Neuronal stem cell (in vitro differentiated cells): Measurements from ENCODE around the gene HIKESHI.

ENCODE experiments used
- DNase-seq: peaks from one replicate; pipeline ENCODE4 v3.0.0-alpha.2; 2013; ENCODE audit warnings: low spot score
- H2AFZ ChIP-seq: one replicate; pipeline ENCODE4 v1.6.1; 2013; ENCODE audit warnings: mild to moderate bottlenecking, low read length, inconsistent platforms
- H2AK5ac ChIP-seq: 2 replicates; pipeline ENCODE4 v1.6.1; 2013; ENCODE audit warnings: low read depth, mild to moderate bottlenecking, inconsistent platforms, low read length, moderate library complexity, mixed read lengths
- H2BK120ac ChIP-seq: 2 replicates; pipeline ENCODE4 v1.6.1; 2013; ENCODE audit warnings: low read depth, mild to moderate bottlenecking, inconsistent platforms, low read length, moderate library complexity, mixed read lengths
- H2BK12ac ChIP-seq: one replicate; pipeline ENCODE4 v1.6.1; 2013; ENCODE audit warnings: low read length, inconsistent platforms
- H2BK15ac ChIP-seq: 2 replicates; pipeline ENCODE4 v1.6.1; 2013; ENCODE audit warnings: mild to moderate bottlenecking, low read length, inconsistent platforms, mixed read lengths
- H2BK5ac ChIP-seq: one replicate; pipeline ENCODE4 v1.6.1; 2013; ENCODE audit warnings: inconsistent platforms, mild to moderate bottlenecking, low read length, moderate library complexity
- H3K14ac ChIP-seq: one replicate; pipeline ENCODE4 v1.6.1; 2013; ENCODE audit warnings: low read length, inconsistent platforms
- H3K18ac ChIP-seq: 2 replicates; pipeline ENCODE4 v1.6.1; 2013; ENCODE audit warnings: low read length, inconsistent platforms
- H3K23ac ChIP-seq: 2 replicates; pipeline ENCODE4 v1.6.1; 2013; ENCODE audit warnings: low read depth, mild to moderate bottlenecking, mixed read lengths, low read length, inconsistent platforms; ENCODE audit not compliant: poor library complexity
- H3K27ac ChIP-seq: replicated peaks from 3 replicates; pipeline ENCODE4 v1.5.1; 2013; ENCODE audit warnings: low read length, inconsistent platforms
- H3K27me3 ChIP-seq, 3 experiments: 2 replicates each; pipeline ENCODE4 v1.6.1; 2013; ENCODE audit warnings: low read length in 3 of 3, mild to moderate bottlenecking in 2 of 3, inconsistent platforms in 1 of 3, low read depth in 1 of 3, mixed read lengths in 1 of 3, moderate library complexity in 1 of 3; ENCODE audit not compliant: control insufficient read depth in 3 of 3, insufficient read depth in 3 of 3
- H3K36me3 ChIP-seq, 2 donors: replicated peaks in 1 of 2; 2 replicates each; pipeline ENCODE4 v1.6.1; 2013; ENCODE audit warnings: low read length in 2 of 2; ENCODE audit not compliant: control insufficient read depth in 2 of 2, insufficient read depth in 2 of 2
- H3K4ac ChIP-seq: 2 replicates; pipeline ENCODE4 v1.6.1; 2013; ENCODE audit warnings: inconsistent platforms, mild to moderate bottlenecking, low read length, moderate library complexity
- H3K4me1 ChIP-seq, 2 donors: 1 replicate in 1 of 2; 2 replicates in 1 of 2; pipeline ENCODE4 v1.6.1; 2013; ENCODE audit warnings: low read length in 2 of 2, low read depth in 1 of 2; ENCODE audit not compliant: control insufficient read depth in 2 of 2, insufficient read depth in 1 of 2
- H3K4me2 ChIP-seq: one replicate; pipeline ENCODE4 v1.6.1; 2013; ENCODE audit warnings: mild to moderate bottlenecking, low read length, inconsistent platforms; ENCODE audit not compliant: insufficient read depth, poor library complexity, severe bottlenecking
- H3K4me3 ChIP-seq, 2 donors: 2 replicates each; pipeline ENCODE4 v1.5.1; 2013; ENCODE audit warnings: low read length in 2 of 2, mild to moderate bottlenecking in 2 of 2, inconsistent platforms in 1 of 2, moderate library complexity in 1 of 2
- H3K79me1 ChIP-seq: one replicate; pipeline ENCODE4 v1.6.1; 2013; ENCODE audit warnings: low read depth, mild to moderate bottlenecking, inconsistent platforms, low read length, moderate library complexity
- H3K9ac ChIP-seq: one replicate; pipeline ENCODE4 v1.6.1; 2013; ENCODE audit warnings: mild to moderate bottlenecking, low read depth, low read length, inconsistent platforms; ENCODE audit not compliant: poor library complexity
- H3K9me3 ChIP-seq, 2 donors: replicated peaks in 1 of 2; 2 replicates each; pipeline versions ENCODE3 to v1.6.1; 2013; ENCODE audit warnings: low read length in 2 of 2, mild to moderate bottlenecking in 2 of 2, inconsistent platforms in 1 of 2, low read depth in 1 of 2, mixed read lengths in 1 of 2, moderate library complexity in 1 of 2; ENCODE audit not compliant: control insufficient read depth in 2 of 2, insufficient read depth in 1 of 2
- H4K8ac ChIP-seq: one replicate; pipeline ENCODE4 v1.6.1; 2013; ENCODE audit warnings: low read depth, mild to moderate bottlenecking, inconsistent platforms, low read length, moderate library complexity
- H4K91ac ChIP-seq: one replicate; pipeline ENCODE4 v1.6.1; 2013; ENCODE audit warnings: low read length, low read depth, mild to moderate bottlenecking, inconsistent platforms; ENCODE audit not compliant: poor library complexity
- WGBS, 2 donors: extraction: QIAGEN DNeasy Blood & Tissue Kit; methylation state at CpG; one replicate each; pipeline ENCODE4 v1.1.7; 2013; ENCODE audit warnings: missing lambda C conversion rate in 2 of 2, mixed read lengths in 1 of 2; ENCODE audit not compliant: insufficient read length in 2 of 2, insufficient replicate concordance in 1 of 2; ENCODE audit errors: extremely low coverage in 2 of 2; 5-methylcytosine and 5-hydroxymethylcytosine counted together

HIKESHI gene

DNA sequence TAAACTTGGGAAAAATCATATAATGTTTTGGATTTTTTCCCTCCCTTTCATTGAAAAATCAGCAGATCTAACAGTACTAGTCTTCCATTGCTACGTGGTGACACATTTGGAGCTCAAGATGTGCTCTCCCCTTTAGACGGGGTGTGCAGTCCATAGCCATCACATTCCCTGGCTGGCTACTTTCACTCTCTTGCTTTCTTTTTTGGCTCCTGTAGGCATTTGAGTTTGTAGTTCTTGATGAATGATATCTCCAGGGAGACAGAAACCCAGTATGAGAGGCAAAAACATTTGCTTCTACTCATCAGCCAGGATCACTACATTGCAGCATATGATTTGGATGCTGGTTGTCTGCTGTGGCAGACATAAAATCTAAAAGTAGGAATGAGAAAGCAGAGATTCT is 84.7 kb downstream of the HIKESHI start:
- Histone ChIP-seq H2BK15ac (no peak overlapping the region), H3K4me3 (no peak overlapping the region), H3K27ac (no peak overlapping the region), H2BK5ac (no peak overlapping the region), H2AK5ac (no peak overlapping the region), H3K9me3 (no peaks in the 10 kb centered on the region), H4K8ac (no peak overlapping the region), H4K91ac (no peak overlapping the region), H3K79me1 (no peaks in the 10 kb centered on the region), H3K18ac (no peak overlapping the region), H3K4ac (no peak overlapping the region), H3K36me3 (no peaks in the 10 kb centered on the region), H2BK120ac (no peak overlapping the region), H3K4me2 (no peak overlapping the region), H3K27me3 (no peaks in the 10 kb centered on the region), H2BK12ac (no peak overlapping the region), H3K9ac (no peak overlapping the region), H3K23ac (no peak overlapping the region), H2AFZ (peak overlapping the region; percentile 15), H3K4me1 (peaks cover 3 to 4% of the 10 kb centered on the region in 2 donors), H3K14ac (no peak overlapping the region)
- no peak for DNase-seq
- WGBS, 2 donors = no CpG with 5 or more reads among the region's 2 CpGs

- Histone ChIP-seq H3K9ac (no peak overlapping the region), H2BK5ac (no peak overlapping the region), H3K4me1 (peaks cover 3 to 4% of the 10 kb centered on the region in 2 donors), H4K8ac (no peak overlapping the region), H2AK5ac (no peak overlapping the region), H4K91ac (no peak overlapping the region), H3K4ac (no peak overlapping the region), H3K27ac (no peak overlapping the region), H3K23ac (no peak overlapping the region), H3K27me3 (no peaks in the 10 kb centered on the region), H3K9me3 (no peaks in the 10 kb centered on the region), H3K79me1 (no peaks in the 10 kb centered on the region), H2AFZ (no peak overlapping the region), H2BK12ac (no peak overlapping the region), H3K14ac (no peak overlapping the region), H2BK15ac (no peak overlapping the region), H2BK120ac (no peak overlapping the region), H3K18ac (no peak overlapping the region), H3K4me3 (no peak overlapping the region), H3K36me3 (no peaks in the 10 kb centered on the region), H3K4me2 (no peak overlapping the region)
- WGBS, 2 donors = no CpG with 5 or more reads among the region's 4 CpGs
- no peak for DNase-seq
Observed at GRCh38 chr11:86388198-86388597, 86.2 kb downstream of the HIKESHI start.

- Histone ChIP-seq H3K9ac (no peak overlapping the region), H3K4me2 (no peak overlapping the region), H2AFZ (no peak overlapping the region), H3K9me3 (no peaks in the 10 kb centered on the region), H4K91ac (no peak overlapping the region), H3K14ac (no peak overlapping the region), H4K8ac (no peak overlapping the region), H3K4me3 (no peak overlapping the region), H2BK5ac (no peak overlapping the region), H2AK5ac (no peak overlapping the region), H3K27me3 (no peaks in the 10 kb centered on the region), H3K4ac (no peak overlapping the region), H3K79me1 (no peaks in the 10 kb centered on the region), H2BK15ac (no peak overlapping the region), H3K4me1 (peaks cover 4 to 9% of the 10 kb centered on the region in 2 donors), H3K23ac (no peak overlapping the region), H2BK12ac (no peak overlapping the region), H3K27ac (no peak overlapping the region), H3K36me3 (no peaks in the 10 kb centered on the region), H2BK120ac (no peak overlapping the region), H3K18ac (no peak overlapping the region)
- no peak for DNase-seq
- 100% methylated on average over 2 of the region's 3 CpGs; no CpG with 5 or more reads in 1 of the 2 donors for WGBS, 2 donors
Observed at GRCh38 chr11:86390487-86390886, 88.4 kb downstream of the HIKESHI start.

DNA sequence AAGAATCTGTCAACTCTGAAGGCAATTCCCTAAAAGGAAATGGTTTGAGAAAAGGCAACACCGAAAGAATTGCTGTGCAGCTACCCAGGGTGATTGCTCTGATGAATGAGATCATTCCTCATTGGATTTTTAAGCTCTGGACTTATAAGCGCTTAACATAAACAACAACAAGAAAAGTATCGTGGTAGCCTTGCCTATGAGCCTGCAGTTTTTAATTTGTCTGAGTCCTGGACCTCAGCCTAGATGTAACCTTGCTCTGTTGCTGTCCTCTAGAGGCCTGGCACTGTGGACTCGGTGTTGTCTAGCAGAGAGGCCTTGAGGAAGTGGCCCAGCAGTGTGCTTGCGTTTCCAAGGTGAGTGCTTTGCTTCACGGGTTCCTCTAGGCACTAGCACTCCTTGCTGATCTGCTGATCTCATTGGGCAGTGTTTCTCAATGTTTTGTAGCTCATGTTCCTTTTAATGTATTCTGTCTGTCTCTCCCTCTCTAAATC is 93.1 kb downstream of the HIKESHI start:
- no peaks in the 10 kb centered on the region for H3K79me1 ChIP-seq
- no peak overlapping the region for H2BK15ac ChIP-seq
- no CpG with 5 or more reads among the region's 6 CpGs for WGBS, 2 donors
- no peak overlapping the region for H4K91ac ChIP-seq
- H2AFZ ChIP-seq = peak overlapping the region; percentile 57
- H3K27me3 ChIP-seq = no peaks in the 10 kb centered on the region
- no peak overlapping the region for H2BK5ac ChIP-seq
- no peak overlapping the region for H3K4me2 ChIP-seq
- H2AK5ac ChIP-seq = no peak overlapping the region
- H3K23ac ChIP-seq = no peak overlapping the region
- no peak overlapping the region for H3K14ac ChIP-seq
- no peak overlapping the region for H3K18ac ChIP-seq
- no peaks in the 10 kb centered on the region for H3K36me3 ChIP-seq
- DNase-seq = no peak
- H2BK12ac ChIP-seq = no peak overlapping the region
- H3K4me1 ChIP-seq = peaks cover 0 to 6% of the 10 kb centered on the region in 2 donors
- no peak overlapping the region for H3K4ac ChIP-seq
- H2BK120ac ChIP-seq = no peak overlapping the region
- H4K8ac ChIP-seq = no peak overlapping the region
- H3K9ac ChIP-seq = no peak overlapping the region
- no peak overlapping the region for H3K27ac ChIP-seq
- H3K4me3 ChIP-seq = no peak overlapping the region
- H3K9me3 ChIP-seq = no peaks in the 10 kb centered on the region
